ENCODE results near the gene ZNF701. TPM values are rescaled to one million over a fixed set of nuclear protein-coding genes. Genes with fewer than 3 reads are reported as not detected.
"Not testable (repeated sequence)": the region's sequence is repeated elsewhere in the genome, so short reads cannot be mapped to it uniquely, and the experiment has no call there.

ZNF701 gene
- total and polyA plus RNA-seq, 12 donors = 3.0 to 27.9 (median 20.1) TPM

- no peaks in the 10 kb centered on the region for H3K27me3 ChIP-seq
- intact Hi-C loops (cut with DNase I) = no loop called here
- H3K4me3 ChIP-seq = peak overlapping the region in 1 of 10 donors; percentile 20
- no peak for DNase-seq
- peaks cover 0 to 42% (median 0%) of the 10 kb centered on the region in 11 donors for H3K9me3 ChIP-seq
- 61 to 71% methylated on average over 8 of the region's 8 CpGs for WGBS, 2 donors
- H3K4me1 ChIP-seq = peaks cover 0 to 6% (median 0%) of the 10 kb centered on the region in 9 donors
- TF ChIP-seq, protein P1, sequence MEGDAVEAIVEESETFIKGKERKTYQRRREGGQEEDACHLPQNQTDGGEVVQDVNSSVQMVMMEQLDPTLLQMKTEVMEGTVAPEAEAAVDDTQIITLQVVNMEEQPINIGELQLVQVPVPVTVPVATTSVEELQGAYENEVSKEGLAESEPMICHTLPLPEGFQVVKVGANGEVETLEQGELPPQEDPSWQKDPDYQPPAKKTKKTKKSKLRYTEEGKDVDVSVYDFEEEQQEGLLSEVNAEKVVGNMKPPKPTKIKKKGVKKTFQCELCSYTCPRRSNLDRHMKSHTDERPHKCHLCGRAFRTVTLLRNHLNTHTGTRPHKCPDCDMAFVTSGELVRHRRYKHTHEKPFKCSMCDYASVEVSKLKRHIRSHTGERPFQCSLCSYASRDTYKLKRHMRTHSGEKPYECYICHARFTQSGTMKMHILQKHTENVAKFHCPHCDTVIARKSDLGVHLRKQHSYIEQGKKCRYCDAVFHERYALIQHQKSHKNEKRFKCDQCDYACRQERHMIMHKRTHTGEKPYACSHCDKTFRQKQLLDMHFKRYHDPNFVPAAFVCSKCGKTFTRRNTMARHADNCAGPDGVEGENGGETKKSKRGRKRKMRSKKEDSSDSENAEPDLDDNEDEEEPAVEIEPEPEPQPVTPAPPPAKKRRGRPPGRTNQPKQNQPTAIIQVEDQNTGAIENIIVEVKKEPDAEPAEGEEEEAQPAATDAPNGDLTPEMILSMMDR (IDR thresholded peaks at IDR 0.05) = no peak
- peak overlapping the region in 8 of 10 donors; percentile 16 to 70 (median 42) for H3K27ac ChIP-seq
- peaks cover 0 to 73% (median 40%) of the 10 kb centered on the region in 9 donors for H3K36me3 ChIP-seq
- peak in 2 of 8 donors; percentile 39 to 55 for ATAC-seq
Observed at GRCh38 chr19:52542984-52543664, 27.0 kb upstream of the ZNF701 start.

GRCh38 chr19:52554216-52554971 lies 15.7 kb upstream of the ZNF701 start:
- ATAC-seq (no peak), DNase-seq (no peak)
- 98 to 99% methylated on average over 15 of the region's 15 CpGs for WGBS, 2 donors
- Histone ChIP-seq H3K9me3 (peaks cover 0 to 100% (median 70%) of the 10 kb centered on the region in 11 donors), H3K4me1 (no peaks in the 10 kb centered on the region), H3K4me3 (no peak overlapping the region), H3K27me3 (no peaks in the 10 kb centered on the region), H3K27ac (no peak overlapping the region), H3K36me3 (peaks cover 11 to 100% (median 88%) of the 10 kb centered on the region in 9 donors)
- intact Hi-C loops (cut with DNase I) = no loop called here
- TF ChIP-seq, protein P1 (IDR thresholded peaks at IDR 0.05) = no peak

GRCh38 chr19:52557231-52557995 lies 12.7 kb upstream of the ZNF701 start:
- DNase-seq (no peak), ATAC-seq (no peak)
- intact Hi-C loops (cut with DNase I) = no loop called here
- H3K9me3 ChIP-seq = peaks cover 0 to 98% (median 58%) of the 10 kb centered on the region in 11 donors
- no peaks in the 10 kb centered on the region for H3K4me1 ChIP-seq
- H3K27ac ChIP-seq = no peak overlapping the region
- 98 to 99% methylated on average over 16 of the region's 16 CpGs for WGBS, 2 donors
- peaks cover 11 to 97% (median 81%) of the 10 kb centered on the region in 9 donors for H3K36me3 ChIP-seq
- TF ChIP-seq, protein P1 (IDR thresholded peaks at IDR 0.05) = no peak
- H3K4me3 ChIP-seq = no peak overlapping the region
- H3K27me3 ChIP-seq = no peaks in the 10 kb centered on the region

DNA sequence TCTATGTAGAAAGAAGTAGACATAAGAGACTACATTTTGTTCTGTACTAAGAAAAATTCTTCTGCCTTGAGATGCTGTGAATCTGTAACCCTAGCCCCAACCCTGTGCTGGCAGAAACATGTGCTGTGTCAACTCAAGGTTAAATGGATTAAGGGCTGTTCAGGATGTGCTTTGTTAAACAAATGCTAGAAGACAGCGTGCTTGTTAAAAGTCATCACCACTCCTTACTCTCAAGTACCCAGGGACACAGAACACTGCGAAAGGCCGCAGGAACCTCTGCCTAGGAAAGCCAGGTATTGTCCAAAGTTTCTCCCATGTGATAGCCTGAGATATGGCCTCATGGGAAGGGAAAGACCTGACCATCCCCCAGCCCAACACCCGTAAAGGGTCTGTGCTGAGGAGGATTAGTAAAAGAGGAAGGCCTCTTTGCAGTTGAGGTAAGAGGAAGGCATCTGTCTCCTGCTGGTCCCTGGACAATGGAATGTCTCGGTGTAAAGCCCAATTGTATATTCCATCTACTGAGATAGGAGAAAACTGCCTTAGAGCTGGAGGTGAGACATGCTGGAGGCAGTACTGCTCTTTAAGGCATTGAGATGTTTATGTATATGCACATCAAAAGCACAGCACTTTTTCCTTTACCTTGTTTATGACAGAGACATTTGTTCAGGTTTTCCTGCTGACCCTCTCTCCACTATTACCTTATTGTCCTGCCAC lies 11.2 kb upstream of the ZNF701 start:
- ATAC-seq; H3K27ac ChIP-seq; intact Hi-C loops (cut with DNase I); H3K27me3 ChIP-seq; H3K4me1 ChIP-seq; DNase-seq; H3K4me3 ChIP-seq: not testable (repeated sequence)
- WGBS, 2 donors = 79 to 82% methylated on average over 5 of the region's 5 CpGs
- H3K36me3 ChIP-seq = peaks cover 6 to 97% (median 81%) of the 10 kb centered on the region in 9 donors
- H3K9me3 ChIP-seq = peaks cover 0 to 98% (median 46%) of the 10 kb centered on the region in 11 donors

DNA sequence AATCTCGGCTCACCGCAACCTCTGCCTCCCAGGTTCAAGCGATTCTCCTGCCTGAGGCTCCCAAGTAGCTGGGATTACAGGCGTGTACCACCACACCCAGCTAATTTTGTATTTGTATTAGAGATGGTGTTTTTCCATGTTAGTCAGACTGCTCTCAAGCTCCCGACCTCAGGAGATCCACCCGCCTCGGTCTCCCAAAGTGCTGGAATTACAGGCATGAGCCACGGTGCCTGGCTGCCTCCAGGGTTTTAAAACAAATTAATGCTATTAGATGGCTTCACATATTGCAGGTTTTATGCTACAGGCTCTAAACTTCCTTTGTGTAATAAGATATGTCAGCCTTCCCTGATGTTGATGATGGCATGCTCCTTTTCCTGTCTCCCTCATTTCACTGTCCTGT lies 8.5 kb upstream of the ZNF701 start:
- H3K36me3 ChIP-seq = peaks cover 0 to 81% (median 56%) of the 10 kb centered on the region in 9 donors
- WGBS, 2 donors = 97% methylated on average over 8 of the region's 8 CpGs
- ATAC-seq, DNase-seq, H3K4me1 ChIP-seq, H3K4me3 ChIP-seq, H3K27me3 ChIP-seq, H3K27ac ChIP-seq: not testable (repeated sequence)
- peaks cover 0 to 98% (median 21%) of the 10 kb centered on the region in 11 donors for H3K9me3 ChIP-seq
- intact Hi-C loops (cut with DNase I) = loop anchor here in 1 of 10 donors (10.0 kb wide), 1 partner anchor 167 kb away; the partner anchor contains the start of gene ZNF528

Data from heart right ventricle (tissue), 16 donors.